GM12878 (cell line): Measurements from ENCODE around the gene ERC1. TPM values are rescaled to one million over a fixed set of nuclear protein-coding genes. Genes with fewer than 3 reads are reported as not detected.

Source experiments
- ATAC-seq: fragments of 200-7000 bp; cut with Tn5 transposase; 3 replicates; pipeline ENCODE4 v1.9.1; 2020; ENCODE audit warnings: mild to moderate bottlenecking, moderate library complexity
- BruUV-seq: library from RNA; stranded (reverse); fragments of 400-500 nt; replicated peaks from 2 replicates; lab custom pipeline; 2021; lab: Mats Ljungman, UMichigan
- CTCF ChIA-PET: fragments of 300-600 bp; sonication (Branson Sonifier 250); formaldehyde crosslinking; extraction: SDS; loops from one replicate; lab custom pipeline; 2021; ENCODE audit warnings: inconsistent platforms; lab: Yijun Ruan, JAX
- POLR2A ChIA-PET: fragments of 350-600 bp; formaldehyde crosslinking; extraction: SDS; loops from one replicate; lab custom pipeline; 2021; ENCODE audit warnings: inconsistent platforms; lab: Charles Lee
- RAD21 ChIA-PET: fragments of 300-600 bp; sonication (Branson Sonifier 250); formaldehyde crosslinking; loops from one replicate; lab custom pipeline; 2023; ENCODE audit warnings: antibody characterized with exemption; ENCODE audit not compliant: unreplicated experiment; lab: Charles Lee
- SMC1A ChIA-PET: fragments of 300-600 bp; sonication (Branson Sonifier 250); formaldehyde crosslinking; loops from one replicate; lab custom pipeline; 2023; ENCODE audit not compliant: unreplicated experiment, uncharacterized antibody; lab: Charles Lee
- DNase-seq: peaks from one replicate; pipeline ENCODE4 v3.0.0-alpha.2; 2011; ENCODE audit warnings: low read depth, low spot score
- FAIRE-seq: peaks from 3 replicates; lab custom pipeline; 2011; peaks lifted over from hg19 to GRCh38; lab: Jason Lieb, UNC
- H2AFZ ChIP-seq: 2 replicates; pipeline ENCODE4 v1.6.0; 2011; ENCODE audit warnings: low read depth, low read length, control low read depth; ENCODE audit not compliant: control insufficient read depth
- H3K27ac ChIP-seq: 2 replicates; pipeline ENCODE4 v1.5.1; 2011; ENCODE audit warnings: control low read depth; ENCODE audit not compliant: control insufficient read depth, insufficient read depth
- H3K27me3 ChIP-seq, 2 experiments: replicated peaks in 1 of 2; 2 replicates each; pipeline versions ENCODE4 v1.6.0 to v1.6.1; 2011; ENCODE audit warnings: low read length in 1 of 2; ENCODE audit not compliant: control insufficient read depth in 2 of 2, insufficient read depth in 2 of 2
- H3K36me3 ChIP-seq, 2 experiments: 2 replicates each; pipeline ENCODE4 v1.5.1; 2011; ENCODE audit warnings: low read length in 1 of 2; ENCODE audit not compliant: control insufficient read depth in 2 of 2, insufficient read depth in 2 of 2
- H3K4me1 ChIP-seq: 2 replicates; pipeline ENCODE4 v1.6.1; 2011; ENCODE audit warnings: mild to moderate bottlenecking, low read length, moderate library complexity, mixed read lengths; ENCODE audit not compliant: control insufficient read depth, insufficient read depth
- H3K4me2 ChIP-seq: 2 replicates; pipeline ENCODE4 v1.6.0; 2011; ENCODE audit warnings: control low read depth; ENCODE audit not compliant: control insufficient read depth, insufficient read depth
- H3K4me3 ChIP-seq: fragments of 200-600 bp; sonication (generic); 2 replicates; pipeline ENCODE4 v1.5.1; 2016
- H3K79me2 ChIP-seq: 2 replicates; pipeline ENCODE4 v1.6.0; 2011; ENCODE audit warnings: low read length; ENCODE audit not compliant: control insufficient read depth, insufficient read depth
- H3K9ac ChIP-seq: 2 replicates; pipeline ENCODE4 v1.8.0; 2011; ENCODE audit warnings: low read length, control low read depth, mixed read lengths; ENCODE audit not compliant: control insufficient read depth, insufficient read depth
- H3K9me3 ChIP-seq: replicated peaks from 3 replicates; pipeline ENCODE4 v1.5.1; 2011; ENCODE audit warnings: mild to moderate bottlenecking, low read length; ENCODE audit not compliant: control insufficient read depth, insufficient read depth
- H4K20me1 ChIP-seq: 2 replicates; pipeline ENCODE4 v1.6.0; 2011; ENCODE audit not compliant: control insufficient read depth, insufficient read depth
- BMI1 ChIP-seq: fragments of 450-650 bp; IDR thresholded peaks from 2 replicates; pipeline ENCODE4 v1.6.1; 2016; ENCODE audit warnings: mild to moderate bottlenecking, moderate library complexity, borderline replicate concordance
- E2F4 ChIP-seq: IDR thresholded peaks from 2 replicates; pipeline ENCODE4 v1.6.1; 2012; ENCODE audit warnings: low read depth, low read length, improper control_type of control experiment
- ETV6 ChIP-seq, 2 experiments: fragments of 450-650 bp in 1 of 2; IDR thresholded peaks in 1 of 2; conservative IDR thresholded peaks in 1 of 2; 2 replicates each; pipeline ENCODE4 v1.6.1; 2014; ENCODE audit warnings: antibody characterized with exemption in 1 of 2, borderline replicate concordance in 1 of 2, low read depth in 1 of 2, mild to moderate bottlenecking in 1 of 2, moderate library complexity in 1 of 2
- HCFC1 ChIP-seq: fragments of 150-350 bp; IDR thresholded peaks from 2 replicates; pipeline ENCODE4 v1.6.1; 2014; ENCODE audit warnings: low read length
- KAT2A ChIP-seq: conservative IDR thresholded peaks from 2 replicates; pipeline ENCODE4 v1.6.1; 2011; ENCODE audit warnings: low read depth, low read length; ENCODE audit not compliant: control insufficient read depth
- PKNOX1 ChIP-seq: fragments of 450-650 bp; IDR thresholded peaks from 2 replicates; pipeline ENCODE4 v1.6.1; 2016; ENCODE audit warnings: mild to moderate bottlenecking
- PRDM15 ChIP-seq: fragments of 450-650 bp; formaldehyde crosslinking; IDR thresholded peaks from 2 replicates; pipeline ENCODE4 v1.4.0; 2020; ENCODE audit warnings: mild to moderate bottlenecking, moderate library complexity
- SRF ChIP-seq, 2 experiments: IDR thresholded peaks; 2 replicates each; pipeline ENCODE4 v1.6.1; 2011; ENCODE audit warnings: low read depth in 2 of 2, low read length in 2 of 2, mild to moderate bottlenecking in 1 of 2, moderate library complexity in 1 of 2
- USF2 ChIP-seq: IDR thresholded peaks from 2 replicates; pipeline ENCODE4 v1.6.1; 2011; ENCODE audit warnings: low read depth, low read length, improper control_type of control experiment, borderline replicate concordance
- WRNIP1 ChIP-seq: IDR thresholded peaks from 2 replicates; pipeline ENCODE4 v1.6.1; 2011; ENCODE audit warnings: low read depth, low read length, improper control_type of control experiment, borderline replicate concordance
- WGBS: methylation state at CpG from one replicate; pipeline ENCODE4 v1.1.6; 2016; ENCODE audit warnings: low lambda C conversion rate; ENCODE audit not compliant: insufficient replicate concordance, insufficient coverage; ENCODE audit errors: missing lambda C conversion rate; 5-methylcytosine and 5-hydroxymethylcytosine counted together
- in situ Hi-C: fragments of 300-500 bp; cut with MboI; formaldehyde crosslinking; loops from 9 replicates; pipeline ENCODE4 v1.14.3; 2018; ENCODE audit warnings: mixed read lengths
- intact Hi-C: fragments of 100-400 bp; cut with micrococcal nuclease; formaldehyde crosslinking; loops from one replicate; pipeline ENCODE4 v1.14.2; 2022; ENCODE audit not compliant: unreplicated experiment
- polyA plus RNA-seq, 11 experiments: library from polyadenylated mRNA; depleted of rRNA in 4 of 11; unstranded in 6 of 11; stranded (reverse) in 5 of 11; fragments of >200 nt; fragmentation: Nextera tagmentation in 4 of 11; fragmentation: Illumina TruSeq in 1 of 11; extraction: Ambion mirVana in 4 of 11; extraction: Trizol in 1 of 11; gene quantifications; 1 replicate in 1 of 11; 2 replicates in 10 of 11; pipeline versions ENCODE4 v1.2.1 to v1.2.3, GENCODE V29; 2011 to 2016; ENCODE audit warnings: inconsistent platforms in 2 of 11, missing spikeins in 2 of 11, low read depth in 1 of 11
- total RNA-seq, 4 experiments: library from RNA; depleted of rRNA in 3 of 4; stranded (reverse); fragments of >200 nt in 3 of 4; fragmentation: Illumina TruSeq in 1 of 4; extraction: Trizol in 1 of 4; gene quantifications; 2 replicates each; pipeline versions ENCODE4 v1.2.1 to v1.2.3, GENCODE V29; 2013 to 2021

Gene ERC1
- total and polyA plus RNA-seq, 10 of the 15 experiments (the other 5 are each of a cell fraction or from before 2014, with no cell fraction given), result 0.75 to 8.0 (median 5.0) TPM

- H3K4me1 ChIP-seq, result no peaks in the 10 kb centered on the region
- ChIA-PET POLR2A (no interaction called here), CTCF (no interaction called here), SMC1A (no interaction called here), RAD21 (no interaction called here)
- no TSS peak for BruUV-seq
- no peak overlapping the region for H3K4me3 ChIP-seq
- no peaks in the 10 kb centered on the region for H3K36me3 ChIP-seq
- TF ChIP-seq BMI1, result no peak
- no peak for TF ChIP-seq ETV6 (conservative IDR thresholded peaks at IDR 0.05 in 1 of 2, IDR thresholded peaks at IDR 0.05 in 1 of 2; ENCODE audit: borderline replicate concordance in 1 of 2, low read depth in 1 of 2)
- no peak overlapping the region for H3K4me2 ChIP-seq
- no peak for ATAC-seq
- intact Hi-C loops (no loop called here), in situ Hi-C loops (no loop called here)
- no peak for FAIRE-seq
- no peak overlapping the region for H3K27ac ChIP-seq
- no peaks in the 10 kb centered on the region; a peak in 1 of 4 replicates for H3K27me3 ChIP-seq
- no peak for DNase-seq
- no peak overlapping the region for H3K9ac ChIP-seq
- 0% methylated on average over 1 of the region's 1 CpG for WGBS
- H2AFZ ChIP-seq, result no peak overlapping the region
- H3K9me3 ChIP-seq, result no peaks in the 10 kb centered on the region
- 0 out of 2 replicates have a peak, but pooled peaks cover 3% of the 10 kb centered on the region for H4K20me1 ChIP-seq
- H3K79me2 ChIP-seq, result no peaks in the 10 kb centered on the region
Measured at GRCh38 chr12:1044696-1045095, 53.7 kb downstream of the ERC1 start.

- Histone ChIP-seq H3K27ac (no peak overlapping the region), H3K79me2 (no peaks in the 10 kb centered on the region), H2AFZ (no peak overlapping the region), H3K27me3 (no peaks in the 10 kb centered on the region; a peak in 1 of 4 replicates), H3K9me3 (no peaks in the 10 kb centered on the region), H4K20me1 (0 out of 2 replicates have a peak, but pooled peaks cover 3% of the 10 kb centered on the region), H3K4me1 (no peaks in the 10 kb centered on the region), H3K4me3 (no peak overlapping the region), H3K36me3 (no peaks in the 10 kb centered on the region), H3K9ac (no peak overlapping the region), H3K4me2 (no peak overlapping the region)
- DNase-seq (no peak), ATAC-seq (no peak), FAIRE-seq (no peak)
- RAD21 ChIA-PET, result no interaction called here
- POLR2A ChIA-PET, result no interaction called here
- SMC1A ChIA-PET, result no interaction called here
- 100% methylated on average over 3 of the region's 3 CpGs for WGBS
- CTCF ChIA-PET, result no interaction called here
- in situ Hi-C loops (no loop called here), intact Hi-C loops (no loop called here)
- no TSS peak for BruUV-seq
- TF ChIP-seq PKNOX1 (no peak), E2F4 (no peak), WRNIP1 (no peak), PRDM15 (CRISPR knock-in tag) (no peak), SRF (IDR thresholded peaks at IDR 0.05; ENCODE audit: low read depth in 2 of 2, low read length in 2 of 2) (no peak), KAT2A (no peak), USF2 (no peak), HCFC1 (no peak)
Measured at GRCh38 chr12:1046727-1047126, 55.7 kb downstream of the ERC1 start.
